Bone marrow (tissue), 2 donors: ENCODE measurements around the gene PMEPA1.

Source experiments
- DNase-seq, 2 donors: peaks; one replicate each; lab custom pipeline; 2025; lab: John Stamatoyannopoulos, UW

The PMEPA1 gene

DNA sequence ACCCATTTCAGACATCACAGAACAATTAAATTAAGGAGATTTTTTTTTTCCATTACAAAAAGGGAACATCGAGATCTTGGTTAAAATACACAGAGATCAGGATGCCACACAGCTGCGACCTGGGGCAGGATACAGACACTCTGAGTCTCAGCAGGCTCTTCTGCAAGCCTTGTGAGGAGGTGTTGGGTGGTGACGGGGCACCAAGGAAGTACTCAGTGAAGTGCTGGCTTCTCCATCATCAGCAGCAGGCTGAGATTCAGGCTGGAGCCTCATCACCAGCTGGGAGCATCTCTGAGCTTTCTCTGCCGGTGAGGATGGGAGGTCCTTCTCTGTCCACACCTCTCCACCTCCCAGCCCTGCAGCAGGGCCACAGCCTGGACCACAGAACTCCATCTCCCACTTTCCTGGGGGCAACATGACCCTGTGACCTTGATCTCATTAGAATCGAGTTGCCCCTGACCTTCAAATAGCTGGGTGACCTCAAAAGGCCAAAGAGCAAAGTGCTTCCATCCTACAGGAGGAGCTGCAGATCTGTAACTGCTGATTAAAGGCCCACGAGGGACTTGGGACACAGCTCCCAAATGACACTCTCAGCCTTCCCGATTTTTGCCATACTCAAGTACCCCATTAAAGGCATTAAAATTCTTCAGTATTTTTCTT, 16.0 kb downstream of the PMEPA1 start:
- DNase-seq: no peak

DNA sequence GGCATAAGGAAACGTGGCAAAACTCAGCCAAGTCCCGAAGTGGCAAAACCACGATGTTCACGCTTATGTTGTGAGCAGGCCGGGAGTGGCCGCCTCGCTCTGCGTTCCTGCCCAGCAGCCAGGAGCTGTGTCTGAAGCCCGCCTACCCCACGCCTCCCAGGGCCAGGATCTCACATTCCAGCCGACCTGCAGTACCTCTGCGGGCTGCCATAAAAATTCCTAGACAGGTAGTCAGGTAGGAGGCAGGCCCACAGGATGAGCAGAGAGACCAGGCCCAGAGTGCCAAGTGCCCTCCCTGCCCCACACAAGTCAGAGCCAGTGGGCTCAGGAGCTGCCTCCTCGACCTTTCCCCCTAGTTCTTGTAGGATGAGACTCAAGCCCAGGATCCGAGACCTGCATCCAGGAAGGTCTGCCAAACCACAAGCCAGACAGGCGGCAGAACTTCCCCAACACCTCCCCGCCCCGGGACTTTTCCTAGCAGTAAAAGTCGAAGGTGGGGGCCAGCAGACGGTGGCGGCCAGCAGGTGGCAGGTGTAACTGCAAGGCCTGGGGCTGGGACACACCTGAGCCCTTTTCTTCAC, 16.7 kb downstream of the PMEPA1 start:
- no peak for DNase-seq

DNA sequence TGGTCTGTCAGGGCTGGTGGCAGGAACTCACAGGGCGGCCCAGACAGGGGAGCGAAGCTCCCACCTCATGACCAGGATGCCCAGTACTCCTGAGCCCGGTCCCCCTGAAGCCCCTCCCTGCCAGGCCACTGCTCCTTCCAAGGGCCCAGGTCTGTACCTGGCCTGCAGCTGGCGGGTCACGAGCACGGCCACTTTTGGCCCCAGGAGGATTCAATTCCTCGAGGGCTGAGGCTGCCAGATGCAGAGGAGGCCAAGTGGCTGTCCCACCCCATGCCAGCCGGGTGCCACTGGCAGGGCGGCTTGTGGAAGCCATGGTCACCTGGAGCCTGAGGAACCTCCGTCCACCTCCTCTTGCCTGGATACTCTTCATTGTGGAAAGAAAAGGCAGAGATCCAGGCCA, 17.4 kb downstream of the PMEPA1 start:
- no peak for DNase-seq

DNA sequence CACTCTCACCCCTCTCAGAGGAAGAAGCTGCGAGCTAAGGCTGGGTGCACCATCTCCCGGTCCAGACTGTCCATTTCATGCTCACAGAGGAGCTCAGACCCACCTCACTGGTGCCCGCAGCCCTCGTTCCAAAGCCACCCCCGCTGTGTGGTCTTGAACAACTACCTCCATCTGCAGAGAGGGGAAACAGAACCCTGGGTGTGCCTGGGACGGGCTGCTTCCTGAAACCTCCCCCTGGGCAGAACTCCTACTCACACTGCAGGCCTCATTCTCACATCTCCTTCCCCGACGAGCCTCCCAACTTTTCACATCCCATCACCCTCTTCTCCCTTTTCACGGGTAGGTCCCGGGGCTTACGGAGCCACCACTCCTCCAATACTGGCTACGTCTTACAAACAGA, 18.1 kb downstream of the PMEPA1 start:
- DNase-seq: peak in 1 of 2 donors; percentile 23

DNA sequence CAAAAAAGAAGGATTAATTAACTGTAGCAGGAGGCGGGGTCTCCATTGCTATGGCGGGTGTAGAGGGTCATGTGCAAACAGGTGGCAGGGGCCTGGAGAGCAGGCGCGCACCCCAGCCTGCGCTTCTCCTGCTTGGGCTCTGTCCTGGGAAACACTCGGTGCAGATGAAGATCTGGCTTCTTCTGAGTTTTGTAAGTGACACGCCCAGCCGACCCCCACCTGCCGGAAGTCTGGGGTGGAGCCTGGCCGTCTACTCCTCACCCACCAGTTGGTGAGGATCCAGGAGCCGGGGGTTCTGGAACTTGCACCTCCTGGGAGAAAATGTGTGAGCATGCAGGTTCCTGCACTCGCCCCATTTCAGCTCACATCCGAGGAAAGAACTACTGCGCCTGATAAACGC, 19.3 kb downstream of the PMEPA1 start:
- DNase-seq: no peak

DNA sequence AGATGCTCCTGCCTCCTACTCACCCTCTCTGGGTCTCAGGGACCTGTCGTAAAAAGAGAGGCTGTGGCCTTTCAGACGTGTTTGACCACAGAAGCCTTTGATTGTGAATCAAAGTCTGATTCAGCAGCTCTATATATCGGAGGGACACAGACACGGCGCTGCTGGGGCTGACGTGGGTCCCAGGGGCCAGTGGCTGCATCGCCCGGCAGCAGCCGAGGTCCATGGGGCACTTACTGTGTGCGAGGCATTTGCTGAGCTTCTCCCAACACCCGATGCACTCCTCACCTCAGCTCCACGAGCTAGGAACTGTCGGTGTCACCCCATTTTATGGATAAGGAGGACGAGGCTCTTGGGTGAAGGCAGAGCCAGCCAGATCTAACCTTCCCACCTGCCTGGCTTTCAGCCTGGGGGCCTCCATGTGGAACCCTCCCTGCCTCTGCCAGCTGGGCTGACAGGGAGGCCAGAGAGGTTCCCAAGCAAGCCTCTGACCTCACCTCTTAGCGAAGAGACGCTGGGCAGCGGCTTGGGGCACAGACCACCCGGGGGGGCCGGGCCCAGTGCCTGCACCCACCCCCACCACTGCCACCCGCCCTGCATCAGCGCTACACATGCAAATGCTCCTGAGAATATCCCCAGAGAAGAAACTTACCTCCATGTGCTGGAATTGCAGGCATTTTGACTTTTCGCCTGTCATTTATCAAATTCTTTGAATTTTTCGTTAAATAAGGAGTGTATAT, 19.9 kb downstream of the PMEPA1 start:
- DNase-seq: no peak

DNA sequence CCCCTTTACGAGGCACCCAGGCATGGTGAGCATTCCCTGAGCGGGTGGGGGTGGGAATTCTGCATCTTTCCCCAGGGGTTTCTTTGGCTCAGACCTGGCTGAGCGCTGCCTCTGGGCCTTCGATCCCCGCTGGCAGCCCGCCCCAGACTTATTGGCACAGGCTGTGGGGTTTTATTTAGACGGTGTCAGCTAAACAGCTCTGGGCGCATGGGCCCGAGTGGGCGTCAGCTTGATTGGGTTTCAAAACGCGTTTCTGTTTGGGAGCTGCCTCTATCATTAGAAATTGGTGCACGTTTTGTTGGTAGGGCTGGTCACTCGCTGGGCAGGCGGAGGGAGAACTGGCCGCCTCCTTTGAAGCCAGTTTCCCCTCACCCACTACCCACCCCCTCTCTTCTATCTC, 21.0 kb downstream of the PMEPA1 start:
- DNase-seq: no peak

DNA sequence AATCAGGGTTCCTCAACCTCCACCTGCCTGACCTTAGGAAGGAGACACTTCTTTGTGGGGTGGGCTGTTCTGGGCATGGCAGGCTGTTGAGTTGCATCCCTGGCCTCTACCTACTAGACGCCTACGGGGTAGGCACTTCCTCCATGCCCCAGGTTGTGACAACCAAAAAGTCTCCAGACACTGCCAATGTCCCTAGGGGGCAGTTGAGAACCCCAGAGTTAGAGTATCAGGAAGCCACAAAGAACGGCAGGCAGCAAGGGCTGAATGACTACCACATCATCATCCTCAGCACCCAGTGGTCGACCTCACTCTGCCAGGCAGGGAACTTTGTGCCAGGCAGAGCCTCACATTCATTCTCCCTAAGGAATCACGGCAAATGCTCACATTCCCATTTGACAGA, 21.5 kb downstream of the PMEPA1 start:
- no peak for DNase-seq

DNA sequence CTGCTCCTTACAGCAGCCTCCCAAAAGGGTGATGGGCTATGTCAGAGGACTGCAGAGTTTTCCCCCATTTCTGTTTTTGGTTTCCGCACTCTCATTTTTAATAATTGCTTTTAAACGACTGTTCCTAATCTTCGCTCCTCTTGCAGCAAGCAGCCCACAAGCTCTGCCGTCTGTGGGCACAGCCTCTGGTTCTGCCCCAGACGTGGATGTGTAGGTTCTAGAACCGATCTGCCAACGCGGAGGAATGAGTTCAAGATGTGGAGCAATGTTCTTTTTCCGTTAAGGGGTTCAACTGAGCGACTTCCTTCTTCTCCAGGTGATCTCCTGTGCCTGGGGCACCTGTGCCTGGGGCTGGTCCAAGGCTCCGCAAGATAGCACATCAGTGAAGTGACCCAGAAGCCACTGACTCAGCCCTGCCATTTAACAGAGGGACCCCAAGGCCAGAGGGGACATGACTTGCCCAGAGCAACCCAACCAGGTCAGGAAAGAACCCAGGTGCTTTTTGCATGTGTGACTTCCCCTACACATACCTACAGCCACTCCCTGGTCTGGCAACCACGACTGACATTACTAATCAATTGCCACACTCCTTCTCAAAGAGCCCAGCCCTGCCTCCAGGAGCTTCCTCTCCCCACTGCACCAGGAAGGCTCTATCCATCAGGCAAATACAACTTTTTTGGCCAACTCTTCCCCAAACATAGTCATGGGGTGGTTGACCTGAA, 22.7 kb downstream of the PMEPA1 start:
- DNase-seq: no peak

DNA sequence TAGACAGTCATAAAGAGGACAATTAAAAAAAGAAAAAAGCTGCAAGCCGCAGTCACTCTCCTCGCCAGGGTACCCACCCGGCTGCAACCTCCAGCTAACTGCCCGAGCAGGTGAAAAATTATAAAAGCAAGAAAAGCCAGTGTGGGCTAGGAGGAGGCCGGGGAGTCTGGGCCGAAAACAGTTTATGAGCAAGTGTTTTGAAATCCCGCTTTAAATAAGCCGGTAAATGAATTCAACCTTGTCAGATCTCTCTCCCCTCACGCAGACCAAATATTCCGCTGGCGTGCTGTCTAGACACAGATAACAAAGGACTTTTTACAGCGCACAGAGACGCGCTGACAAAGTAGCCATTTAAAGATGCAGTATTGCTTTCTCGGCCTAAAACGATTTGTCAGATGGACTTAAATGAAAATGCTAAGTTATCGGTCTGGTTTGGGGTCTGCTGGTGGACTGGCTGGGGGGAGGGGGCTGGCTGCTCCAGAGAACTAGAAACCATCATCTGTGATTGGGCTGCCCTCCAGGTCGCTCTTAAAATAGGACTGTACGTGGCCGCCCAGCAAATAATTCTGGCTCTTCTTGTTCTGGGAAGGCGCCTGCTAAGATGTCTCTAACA, 24.6 kb downstream of the PMEPA1 start:
- no peak for DNase-seq

DNA sequence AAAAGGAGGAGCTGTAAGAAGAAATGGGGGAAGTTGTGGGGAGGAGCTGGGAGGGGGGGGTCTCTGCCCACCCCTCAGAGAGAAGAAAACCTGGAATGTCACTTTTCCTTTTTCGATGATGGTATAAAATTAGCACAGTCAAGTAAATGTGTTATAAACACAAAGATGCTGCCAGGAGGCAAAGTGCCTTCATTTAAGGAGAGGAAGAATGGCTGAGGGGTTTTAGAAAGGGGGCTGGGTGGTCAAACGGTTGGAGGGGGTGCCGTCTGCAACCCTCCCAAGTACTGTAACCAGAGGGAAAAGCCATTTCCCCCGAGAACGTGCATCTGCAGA, 25.0 kb downstream of the PMEPA1 start:
- DNase-seq: no peak

DNA sequence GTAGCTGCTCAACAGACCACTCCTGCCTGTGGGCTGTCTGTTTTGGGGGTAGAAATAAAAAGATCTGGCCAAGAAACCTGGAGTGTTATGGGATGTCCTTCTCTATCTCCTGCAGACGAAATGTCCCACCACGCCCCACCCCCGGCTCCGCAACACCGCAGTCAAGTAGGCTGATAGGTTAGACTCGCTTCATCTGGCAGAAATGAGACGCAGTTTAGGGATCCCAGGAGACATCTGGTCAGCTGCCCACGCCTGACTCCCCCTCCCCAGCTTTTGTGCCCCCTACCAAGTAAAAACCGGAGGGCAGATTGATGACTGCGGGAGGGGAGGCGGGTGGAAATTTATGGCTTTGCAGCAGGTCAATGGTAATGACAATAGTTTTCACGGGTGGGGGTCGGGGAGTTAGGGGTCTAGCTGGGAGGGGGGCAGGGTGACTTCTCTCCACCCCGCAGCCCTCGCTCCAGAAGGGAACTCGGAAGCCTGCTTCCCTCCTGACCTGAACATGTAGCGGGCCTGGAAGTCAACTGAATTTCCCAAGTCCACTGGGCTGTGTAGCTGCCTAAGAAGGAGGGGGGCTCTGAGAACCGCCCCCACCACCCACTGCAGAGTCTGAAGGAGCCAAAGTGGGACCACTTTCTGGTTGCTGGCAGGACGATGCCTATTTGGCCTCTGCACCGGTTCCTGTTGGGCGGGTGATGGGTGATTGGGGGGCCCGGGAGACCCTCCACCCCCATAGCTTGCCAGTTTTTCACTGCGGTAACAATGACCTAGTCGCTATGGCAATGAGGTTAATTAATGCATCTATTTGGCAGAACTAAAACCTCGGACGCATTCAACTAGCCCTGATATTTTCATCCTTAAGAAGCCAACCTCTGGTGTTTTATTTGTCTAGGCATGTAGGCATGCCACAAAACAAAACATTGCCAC, 25.7 kb downstream of the PMEPA1 start:
- DNase-seq: no peak

DNA sequence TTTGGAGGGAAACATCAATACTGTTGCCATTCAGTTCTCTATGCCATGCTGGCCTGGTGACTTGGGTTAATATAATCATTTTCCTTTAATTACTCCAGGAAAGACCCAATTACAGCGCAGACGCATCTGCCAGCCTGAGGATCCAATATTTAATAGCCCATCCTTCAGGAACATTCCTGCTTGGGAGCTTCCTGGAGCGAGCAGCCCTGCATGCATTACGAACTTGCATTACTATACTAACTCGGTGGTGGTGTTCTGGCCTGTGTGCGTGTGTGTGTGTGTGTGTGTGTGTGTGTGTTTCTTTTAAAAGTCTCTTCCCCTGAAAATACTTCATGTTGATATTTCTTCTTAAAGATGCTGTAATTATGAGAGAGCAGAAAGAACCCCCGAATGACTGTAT, 26.5 kb downstream of the PMEPA1 start:
- DNase-seq: no peak

DNA sequence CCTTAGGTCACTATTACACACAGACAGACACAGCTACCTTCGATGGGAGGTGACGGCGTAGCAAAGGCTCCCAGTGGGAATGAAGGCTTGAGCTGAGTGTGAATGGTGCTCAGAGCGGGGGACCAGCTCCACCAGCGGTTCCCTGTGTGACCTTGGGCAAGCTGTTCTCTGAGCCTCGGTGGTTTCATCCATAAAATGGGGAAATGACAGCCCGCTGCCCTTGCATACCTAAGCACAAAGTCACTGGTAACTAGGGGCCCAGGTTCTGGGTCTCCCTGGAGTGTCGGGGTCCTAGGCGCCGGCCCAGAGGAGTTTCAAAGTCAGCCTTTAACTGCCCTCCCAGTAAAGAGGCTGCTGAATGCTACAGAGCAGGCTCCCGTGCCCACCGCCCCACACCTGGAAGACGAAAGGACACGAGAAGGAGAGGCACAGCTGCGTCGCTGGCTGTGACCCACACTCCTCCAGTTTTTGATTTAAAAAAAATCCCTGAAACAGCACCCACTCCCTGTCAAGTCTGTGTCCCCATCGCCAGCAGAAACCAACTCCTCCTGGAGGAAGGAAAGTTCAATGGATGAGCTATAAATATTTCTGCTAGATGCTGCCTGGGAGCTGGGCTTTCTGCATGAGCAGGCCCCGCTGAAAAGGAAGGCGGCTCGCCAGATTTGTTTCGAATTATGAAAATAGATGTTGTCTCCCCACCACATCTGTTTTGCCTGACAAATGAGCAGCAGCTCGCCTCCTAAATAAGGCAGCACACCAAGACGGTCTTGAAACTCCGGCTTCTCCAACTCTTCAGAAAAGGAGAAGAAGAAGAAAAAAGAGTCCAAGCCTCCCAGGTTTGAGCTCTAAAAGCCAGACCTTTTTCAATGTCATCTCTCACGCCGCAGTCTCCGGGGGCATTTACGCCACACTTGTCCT, 27.4 kb downstream of the PMEPA1 start:
- no peak for DNase-seq

DNA sequence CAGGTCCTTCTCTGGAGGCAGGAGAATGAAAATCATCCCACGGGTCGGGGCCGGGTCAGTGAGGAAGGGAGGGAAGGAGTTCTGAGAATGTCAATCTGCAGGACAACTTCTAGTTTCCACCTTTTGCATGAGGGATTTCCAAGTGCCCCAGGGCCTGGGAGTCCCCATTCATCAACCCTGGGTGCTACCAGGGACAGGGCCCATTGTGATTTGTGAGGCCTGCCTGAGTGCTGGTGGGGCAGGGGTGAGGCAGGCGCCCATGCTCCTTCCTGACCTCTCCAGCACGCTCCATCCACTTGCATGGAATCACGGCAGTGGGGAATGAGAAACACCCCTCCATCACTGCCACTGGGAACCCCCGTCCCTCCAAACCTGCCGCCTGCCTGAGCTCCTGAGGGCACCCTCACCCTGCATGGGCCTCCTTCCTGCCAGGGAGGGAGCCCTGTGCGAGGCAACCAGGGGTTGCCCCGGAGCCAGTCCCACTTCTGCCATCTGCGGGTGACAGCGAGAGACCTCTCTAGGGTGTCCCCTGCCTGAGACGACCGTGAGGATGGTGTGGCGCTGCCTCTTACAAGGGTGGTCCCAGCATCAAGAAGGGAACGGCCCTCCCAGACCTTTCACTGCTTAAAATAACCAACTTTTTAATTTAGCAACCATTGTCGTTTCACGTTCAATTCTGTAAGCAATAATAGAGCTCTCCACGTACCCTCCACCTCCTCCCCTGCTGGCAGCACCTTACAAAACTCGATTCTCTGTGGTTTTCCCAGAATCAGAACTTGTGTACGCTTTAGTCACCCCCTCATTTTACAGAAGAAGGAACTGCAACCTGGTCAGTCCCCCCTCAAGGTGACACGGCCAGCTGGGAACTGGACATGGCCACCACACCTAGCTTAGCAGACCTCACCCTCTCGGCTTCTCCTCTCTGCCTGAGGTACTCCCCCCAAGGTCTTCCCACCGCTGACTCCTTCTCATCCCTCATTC, 28.6 kb downstream of the PMEPA1 start:
- DNase-seq: no peak

DNA sequence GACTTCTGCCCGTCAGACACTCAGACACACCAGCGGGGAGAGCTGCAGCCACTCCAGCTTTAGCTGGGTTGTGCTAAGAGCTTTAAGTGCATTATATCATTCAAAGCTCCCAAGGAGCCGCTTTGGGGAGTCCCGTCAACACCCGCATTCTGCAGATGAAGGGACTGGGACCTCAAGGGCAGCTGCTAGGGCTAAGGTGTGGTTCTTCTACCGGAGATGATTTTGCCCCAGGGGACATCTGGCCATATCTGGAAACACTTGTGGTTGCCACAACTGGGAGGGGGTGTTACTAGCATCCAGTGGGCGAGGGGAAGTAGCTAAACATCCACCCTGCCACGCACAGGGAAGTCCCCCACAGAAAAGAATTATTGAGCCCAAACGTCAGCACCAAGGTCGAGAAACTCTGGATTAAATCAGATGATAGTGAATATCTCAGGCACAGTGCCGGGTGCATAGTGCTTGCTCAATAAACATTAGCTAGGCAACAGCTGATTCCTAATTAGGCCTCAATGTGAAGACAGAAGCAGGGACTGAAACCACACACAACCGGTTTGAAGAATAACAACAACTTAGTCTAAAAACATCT, 29.6 kb downstream of the PMEPA1 start:
- DNase-seq: peak in 1 of 2 donors; percentile 22

DNA sequence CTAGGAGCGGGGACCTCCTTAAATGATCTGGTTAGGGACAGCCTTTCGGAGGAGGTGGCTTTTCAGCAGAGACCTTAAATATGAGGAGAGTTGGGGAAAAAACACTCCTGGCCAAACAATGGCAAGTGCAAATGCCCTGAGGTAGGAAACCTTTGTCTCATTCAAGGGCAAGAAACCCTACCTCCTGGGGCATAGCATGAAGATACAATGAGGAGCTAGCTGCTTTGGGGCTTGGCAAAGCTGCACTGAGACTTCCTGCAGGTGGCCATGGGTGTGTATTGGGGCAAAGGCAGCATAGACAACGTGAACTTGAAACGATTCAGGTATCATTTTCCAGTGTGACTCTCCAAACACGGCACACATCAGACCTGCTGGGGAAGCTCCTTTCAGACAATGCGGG, 30.7 kb downstream of the PMEPA1 start:
- no peak for DNase-seq

DNA sequence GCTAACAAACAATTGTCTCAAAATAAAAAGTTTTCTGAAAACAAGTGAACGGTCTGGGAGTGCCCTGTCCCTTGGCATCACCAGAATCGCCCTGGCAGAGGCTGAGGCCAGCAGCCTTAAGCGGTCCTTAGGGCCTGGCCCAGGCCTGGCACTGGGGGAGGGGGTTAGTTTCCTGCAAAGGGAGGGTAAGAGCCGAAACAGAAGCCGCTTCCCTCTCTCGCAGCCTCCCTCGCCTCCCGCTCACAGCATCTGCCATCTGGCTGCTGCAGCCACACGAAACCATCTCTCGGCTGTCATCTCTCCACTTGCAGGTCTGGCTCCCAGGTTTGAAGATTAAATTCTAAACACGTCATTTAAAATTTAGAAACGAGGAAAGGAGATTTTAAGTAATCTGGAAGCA, 31.5 kb downstream of the PMEPA1 start:
- DNase-seq: no peak

DNA sequence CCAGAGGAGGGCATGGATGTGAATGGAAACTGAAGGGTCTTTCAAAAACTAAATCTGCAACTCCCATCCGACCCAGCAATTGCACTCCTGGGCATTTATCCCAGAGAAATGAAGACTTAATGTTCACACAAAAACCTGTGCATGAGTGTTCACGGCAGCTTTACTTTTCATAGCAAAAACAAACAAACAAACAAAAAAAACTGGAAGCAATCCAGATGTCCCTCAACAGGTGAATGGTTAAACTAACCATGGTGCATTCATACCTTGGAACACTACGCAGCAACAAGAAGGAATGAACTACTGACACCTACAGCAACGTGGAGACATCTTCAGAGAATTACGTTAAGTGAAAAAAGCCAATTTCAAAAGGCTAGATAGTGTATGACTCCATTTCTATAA, 32.2 kb downstream of the PMEPA1 start:
- DNase-seq: no peak
